Endometrial microvascular endothelial cells (primary cell): ENCODE measurements around the gene PIK3C3. TPM values are rescaled to one million over a fixed set of nuclear protein-coding genes. Genes with fewer than 3 reads are reported as not detected.

Experiments used
- in situ Hi-C: cut with HindIII; loops from 2 replicates; pipeline ENCODE4 v1.10.0; 2017; ENCODE audit warnings: low sequenced_read_pairs, low pct_unique_long_range_greater_than_20kb; ENCODE audit errors: inconsistent ontology term
- total RNA-seq: library from RNA; depleted of rRNA; stranded (reverse); fragments of >200 nt; gene quantifications from one replicate; pipeline ENCODE4 v1.2.3, GENCODE V29; 2015; ENCODE audit errors: inconsistent ontology term

The PIK3C3 gene
- total RNA-seq, 1 donor from 2014 or later: 39.0 TPM

GRCh38 chr18:42051411-42051810, 96.4 kb downstream of the PIK3C3 start:
- in situ Hi-C loops: no loop called here

GRCh38 chr18:42052122-42052708, 97.2 kb downstream of the PIK3C3 start:
- in situ Hi-C loops: no loop called here

GRCh38 chr18:42053188-42053781, 98.3 kb downstream of the PIK3C3 start:
- in situ Hi-C loops: no loop called here

GRCh38 chr18:42064109-42064508, 109.1 kb downstream of the PIK3C3 start:
- in situ Hi-C loops: no loop called here

GRCh38 chr18:42067518-42067917, 112.5 kb downstream of the PIK3C3 start:
- in situ Hi-C loops: no loop called here

- in situ Hi-C loops: no loop called here
Observed at GRCh38 chr18:42068030-42068429, 113.0 kb downstream of the PIK3C3 start.

GRCh38 chr18:42069036-42069435, 114.0 kb downstream of the PIK3C3 start:
- in situ Hi-C loops: no loop called here

GRCh38 chr18:42072407-42072806, 117.4 kb downstream of the PIK3C3 start:
- in situ Hi-C loops: no loop called here

GRCh38 chr18:42074704-42075103, 119.7 kb downstream of the PIK3C3 start:
- in situ Hi-C loops: no loop called here

- in situ Hi-C loops: no loop called here
Observed at GRCh38 chr18:42078711-42079110, 123.7 kb downstream of the PIK3C3 start.

- in situ Hi-C loops: no loop called here
Observed at GRCh38 chr18:42080340-42080739, 125.3 kb downstream of the PIK3C3 start.

GRCh38 chr18:42082415-42083234, 127.6 kb downstream of the PIK3C3 start:
- in situ Hi-C loops: no loop called here

- in situ Hi-C loops: no loop called here
Observed at GRCh38 chr18:42086288-42086687, 131.3 kb downstream of the PIK3C3 start.

- in situ Hi-C loops: no loop called here
Observed at GRCh38 chr18:42087235-42087634, 132.2 kb downstream of the PIK3C3 start.

GRCh38 chr18:42087876-42088275, 132.8 kb downstream of the PIK3C3 start:
- in situ Hi-C loops: no loop called here

GRCh38 chr18:42092848-42093247, 137.8 kb downstream of the PIK3C3 start:
- in situ Hi-C loops: no loop called here

GRCh38 chr18:42094875-42095274, 139.8 kb downstream of the PIK3C3 start:
- in situ Hi-C loops: no loop called here

- in situ Hi-C loops: no loop called here
Observed at GRCh38 chr18:42095732-42096377, 140.8 kb downstream of the PIK3C3 start.

GRCh38 chr18:42100248-42100647, 145.2 kb downstream of the PIK3C3 start:
- in situ Hi-C loops: no loop called here

GRCh38 chr18:42100911-42101310, 145.9 kb downstream of the PIK3C3 start:
- in situ Hi-C loops: no loop called here
